ENCODE results near the gene RASAL3.

Gene RASAL3

DNA sequence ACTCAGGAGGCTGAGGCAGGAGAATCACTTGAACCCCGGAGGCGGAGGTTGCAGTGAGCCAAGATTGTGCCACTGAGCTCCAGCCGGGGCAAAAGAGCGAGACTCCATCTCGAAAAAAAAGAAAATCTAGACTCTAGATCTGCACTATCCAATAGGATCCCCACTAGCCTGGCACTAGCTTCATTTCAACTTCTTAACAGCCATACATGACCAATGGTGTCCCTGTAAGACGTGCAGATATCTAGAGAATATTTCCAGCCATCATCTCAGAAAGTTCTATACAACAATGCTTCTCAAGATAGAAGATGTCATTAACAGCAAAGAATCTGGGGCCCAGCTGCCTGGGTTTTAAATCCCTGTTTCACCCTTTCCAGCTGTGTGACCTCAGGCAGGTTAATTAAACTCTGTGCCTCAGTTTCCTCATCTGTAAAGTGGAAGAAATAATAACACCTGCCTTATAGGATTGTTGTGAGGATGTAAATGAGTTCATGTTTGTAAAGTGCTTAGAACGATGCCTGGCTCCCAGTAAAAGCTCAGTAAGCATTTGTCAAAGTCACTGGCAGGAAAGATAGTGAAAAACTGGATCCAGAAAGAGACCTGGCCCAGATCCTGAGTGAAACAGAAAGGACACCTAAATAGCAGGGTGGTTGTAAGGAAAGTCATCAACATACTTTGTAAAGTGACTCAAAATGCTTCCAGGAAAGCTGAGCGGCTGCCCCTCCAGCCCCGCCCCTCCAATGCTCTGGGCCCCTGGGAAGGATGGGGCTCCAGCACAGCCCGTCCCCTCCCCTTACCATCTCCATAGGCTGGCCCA lies 28.1 kb downstream of the RASAL3 start:
- no peak for ATAC-seq
- no peaks in the 10 kb centered on the region for H3K9me3 Mint-ChIP-seq
- H3K27ac Mint-ChIP-seq: no peak overlapping the region
- H3K4me1 Mint-ChIP-seq: peaks cover 19% of the 10 kb centered on the region
- H3K4me3 Mint-ChIP-seq: no peak overlapping the region
- no peaks in the 10 kb centered on the region for H3K36me3 Mint-ChIP-seq
- H3K27me3 Mint-ChIP-seq: no peaks in the 10 kb centered on the region

DNA sequence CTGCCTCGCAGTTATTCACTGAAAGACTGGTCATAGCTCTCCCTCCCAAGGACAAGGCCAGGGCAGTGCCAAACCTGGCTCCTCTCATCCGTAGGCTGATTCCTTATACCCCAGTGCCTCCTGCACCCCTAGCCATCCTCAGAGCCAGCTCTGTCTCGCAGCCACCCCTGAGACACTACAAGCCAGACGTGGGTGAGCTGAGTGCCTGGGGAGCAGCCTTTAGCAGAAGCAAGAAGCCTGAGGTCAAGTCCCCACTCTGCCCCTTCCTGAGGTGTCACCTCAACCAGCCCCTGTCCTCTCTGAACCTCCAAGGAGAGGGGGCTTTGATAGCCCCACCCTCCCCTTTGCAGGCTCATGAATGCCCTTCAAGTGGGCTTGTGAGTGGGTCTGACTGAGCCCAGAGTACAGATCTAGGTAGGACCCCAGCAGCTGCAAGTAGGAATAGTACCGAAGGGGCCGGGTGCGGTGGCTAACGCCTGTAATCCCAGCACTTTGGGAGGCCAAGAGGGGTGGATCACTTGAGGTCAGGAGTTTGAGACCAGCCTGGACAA lies 30.8 kb downstream of the RASAL3 start:
- H3K4me1 Mint-ChIP-seq: peaks cover 31% of the 10 kb centered on the region
- no peaks in the 10 kb centered on the region for H3K9me3 Mint-ChIP-seq
- H3K27me3 Mint-ChIP-seq: no peaks in the 10 kb centered on the region
- peak overlapping the region; percentile 97 for H3K27ac Mint-ChIP-seq
- ATAC-seq: no peak
- peak overlapping the region; percentile 93 for H3K4me3 Mint-ChIP-seq
- peaks cover under 1% of the 10 kb centered on the region for H3K36me3 Mint-ChIP-seq

DNA sequence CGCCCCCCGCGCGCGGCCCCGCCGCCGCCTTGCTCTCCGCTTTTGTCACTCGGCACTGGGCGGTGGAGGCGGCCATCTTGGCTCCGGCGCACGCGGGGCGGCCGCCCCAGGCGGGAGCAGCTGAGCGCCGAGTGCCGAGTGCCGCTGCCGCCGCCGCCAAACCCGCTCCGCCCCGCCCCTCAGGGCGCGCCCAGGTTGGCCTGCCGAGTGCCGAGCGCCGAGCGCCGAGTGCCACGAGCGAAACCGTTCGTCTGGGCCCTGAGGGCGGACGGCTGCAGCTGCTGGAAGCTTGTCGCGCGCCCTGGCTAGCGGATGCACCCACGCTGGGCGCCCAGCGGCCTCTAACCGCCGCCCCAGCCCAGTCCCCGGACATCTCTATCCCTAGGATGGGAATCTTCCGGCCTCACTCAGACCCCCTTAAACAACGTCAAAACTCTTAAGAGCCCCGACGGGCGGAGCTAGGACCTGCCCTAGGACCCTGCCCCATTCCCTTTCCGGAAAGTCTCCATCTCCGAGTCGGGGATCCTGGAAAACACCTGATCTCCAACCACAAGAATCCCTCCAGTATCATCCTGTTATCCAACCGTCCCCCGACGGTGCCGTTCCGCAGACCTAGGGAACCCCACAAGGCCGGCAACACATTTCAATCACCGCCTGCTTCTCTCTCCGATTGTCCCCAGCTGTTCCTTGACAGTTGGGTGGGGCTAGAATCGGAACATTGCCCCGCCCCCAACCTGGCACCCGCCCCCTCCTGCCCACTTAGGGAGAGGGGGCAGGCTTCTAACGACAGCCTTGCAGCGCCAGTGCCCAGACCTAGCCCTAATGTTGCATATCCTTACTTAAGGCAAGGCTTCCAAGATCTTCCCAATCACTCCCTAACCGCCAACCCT lies 31.5 kb downstream of the RASAL3 start:
- Mint-ChIP-seq H3K27ac (peak overlapping the region; percentile 97), H3K36me3 (peaks cover 8% of the 10 kb centered on the region), H3K4me3 (peak overlapping the region; percentile 93), H3K4me1 (peaks cover 31% of the 10 kb centered on the region), H3K9me3 (no peaks in the 10 kb centered on the region), H3K27me3 (no peaks in the 10 kb centered on the region)
- ATAC-seq: peak; percentile 85

DNA sequence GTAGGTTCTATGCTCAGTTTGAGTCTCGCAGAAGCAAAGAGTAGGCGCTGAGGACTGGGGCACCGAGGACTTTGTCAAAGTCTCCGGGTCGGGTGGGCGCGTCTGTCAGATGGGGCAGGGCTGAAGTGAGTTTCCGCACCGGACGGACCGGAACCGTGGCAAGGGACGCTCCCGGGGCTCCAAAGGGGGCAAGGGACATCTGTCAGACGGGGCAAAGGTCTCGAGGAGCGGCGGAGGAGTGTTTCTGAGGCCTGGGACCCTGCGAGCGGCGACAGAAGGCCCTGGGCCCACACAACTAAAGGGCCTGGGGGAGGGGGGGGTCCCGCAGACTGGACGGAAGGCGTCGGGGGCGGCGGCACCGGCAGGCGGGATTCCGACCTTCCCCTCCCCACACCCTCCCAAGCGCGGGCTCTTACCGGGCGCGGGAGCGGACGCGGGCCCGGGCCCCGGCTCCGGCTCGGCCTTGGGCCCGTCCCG lies 32.3 kb downstream of the RASAL3 start:
- peak overlapping the region; percentile 91 for H3K4me3 Mint-ChIP-seq
- H3K4me1 Mint-ChIP-seq: peaks cover 36% of the 10 kb centered on the region
- no peaks in the 10 kb centered on the region for H3K9me3 Mint-ChIP-seq
- no peak for ATAC-seq
- H3K27me3 Mint-ChIP-seq: no peaks in the 10 kb centered on the region
- peaks cover 16% of the 10 kb centered on the region for H3K36me3 Mint-ChIP-seq
- H3K27ac Mint-ChIP-seq: peak overlapping the region; percentile 97

DNA sequence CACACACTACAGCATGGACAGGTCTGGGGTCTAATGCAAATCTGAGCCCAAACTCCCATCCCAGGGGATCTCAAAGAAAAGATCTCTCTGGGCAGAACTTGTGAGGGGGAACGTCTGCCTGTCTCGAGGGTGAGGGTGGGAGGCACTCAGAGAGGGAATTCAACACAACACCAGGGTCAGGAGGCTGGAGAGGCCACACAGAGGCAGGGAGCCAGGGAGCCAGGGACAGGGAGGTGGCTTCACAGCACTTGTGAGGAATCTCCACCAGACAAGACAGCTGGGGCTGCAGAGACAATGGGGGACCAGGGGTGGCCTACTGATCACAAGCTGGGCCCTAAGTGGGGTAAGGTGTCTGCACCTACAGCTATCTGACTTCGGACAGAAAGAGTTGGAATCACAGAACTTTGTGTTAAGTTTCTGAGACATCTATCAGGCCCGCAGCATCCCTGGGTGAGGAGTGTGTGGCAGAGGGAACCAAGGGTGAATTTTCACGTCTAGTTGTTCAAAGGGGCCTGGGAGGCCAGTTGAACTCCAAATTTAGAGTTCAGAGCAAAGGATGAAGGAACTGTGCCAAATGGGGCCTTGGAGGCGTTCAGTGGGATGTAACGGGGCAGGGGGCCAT lies 32.8 kb downstream of the RASAL3 start:
- Mint-ChIP-seq H3K4me1 (peaks cover 37% of the 10 kb centered on the region), H3K4me3 (peak overlapping the region; percentile 91), H3K27me3 (no peaks in the 10 kb centered on the region), H3K36me3 (peaks cover 21% of the 10 kb centered on the region), H3K27ac (peak overlapping the region; percentile 97), H3K9me3 (no peaks in the 10 kb centered on the region)
- no peak for ATAC-seq

DNA sequence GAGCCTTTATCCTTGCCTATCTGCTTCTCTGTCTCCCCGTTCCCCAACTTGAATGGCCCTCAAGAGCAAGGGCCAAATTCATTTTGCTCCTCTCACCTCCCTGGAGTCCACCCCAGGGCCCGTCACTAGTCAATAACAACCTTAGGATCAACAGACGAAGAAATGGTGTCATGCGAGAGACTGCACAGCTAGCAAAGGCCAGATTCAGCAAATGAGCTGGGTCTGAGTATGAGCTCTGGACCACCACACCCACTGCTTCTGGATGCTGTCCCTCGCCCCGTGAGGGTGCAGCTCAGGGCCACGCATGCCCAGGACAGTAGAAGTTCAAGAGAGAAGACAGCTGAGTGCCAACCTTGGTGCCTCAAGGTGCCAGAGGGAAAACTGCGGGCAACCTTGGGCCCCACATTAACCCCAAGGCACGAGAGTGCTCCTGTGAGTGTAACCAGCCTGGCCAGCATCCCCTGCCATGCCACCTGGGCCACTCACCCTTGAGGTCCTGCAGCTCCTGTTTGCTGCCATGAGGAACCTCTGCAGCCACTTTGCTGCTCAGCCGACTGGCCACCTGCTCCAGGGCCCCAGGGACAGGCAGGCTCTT lies 33.7 kb downstream of the RASAL3 start:
- no peaks in the 10 kb centered on the region for H3K27me3 Mint-ChIP-seq
- ATAC-seq: no peak
- peaks cover 37% of the 10 kb centered on the region for H3K4me1 Mint-ChIP-seq
- H3K27ac Mint-ChIP-seq: peak overlapping the region; percentile 97
- peaks cover 30% of the 10 kb centered on the region for H3K36me3 Mint-ChIP-seq
- H3K9me3 Mint-ChIP-seq: no peaks in the 10 kb centered on the region
- peak overlapping the region; percentile 91 for H3K4me3 Mint-ChIP-seq

DNA sequence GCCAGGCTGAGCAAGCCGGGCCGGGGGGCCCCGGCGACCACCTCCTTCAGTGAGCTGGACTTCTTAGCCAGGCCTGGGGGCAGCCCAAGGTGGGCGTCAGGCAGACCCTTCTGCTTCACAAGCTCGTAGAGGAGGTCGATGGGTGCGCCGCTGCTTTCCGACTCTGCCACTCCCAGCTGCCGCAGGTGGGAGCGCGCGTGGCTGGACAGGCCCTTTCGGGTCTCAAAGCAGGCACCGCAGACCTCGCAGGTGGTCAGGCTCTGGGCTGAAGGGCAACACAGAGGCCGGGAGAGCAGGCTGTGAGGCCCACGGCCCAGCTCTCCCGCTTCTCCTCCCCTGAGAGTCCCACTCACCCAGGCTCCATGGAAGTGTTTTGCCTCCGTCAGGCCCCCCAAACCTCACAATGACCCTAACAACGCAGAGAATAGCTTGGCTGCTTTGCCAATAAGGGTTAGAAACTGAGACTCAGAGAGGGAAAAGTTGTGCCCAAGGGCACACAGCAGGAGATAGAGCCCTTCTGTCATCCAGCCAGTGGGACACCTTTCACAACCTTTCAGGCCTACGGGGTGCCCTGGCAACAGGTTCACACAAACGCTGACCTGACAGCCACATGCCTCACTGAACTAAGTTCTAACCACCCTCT lies 34.4 kb downstream of the RASAL3 start:
- peaks cover 37% of the 10 kb centered on the region for H3K4me1 Mint-ChIP-seq
- no peak for ATAC-seq
- peak overlapping the region; percentile 97 for H3K27ac Mint-ChIP-seq
- H3K4me3 Mint-ChIP-seq: no peak overlapping the region
- H3K27me3 Mint-ChIP-seq: no peaks in the 10 kb centered on the region
- H3K36me3 Mint-ChIP-seq: peaks cover 34% of the 10 kb centered on the region
- H3K9me3 Mint-ChIP-seq: no peaks in the 10 kb centered on the region

DNA sequence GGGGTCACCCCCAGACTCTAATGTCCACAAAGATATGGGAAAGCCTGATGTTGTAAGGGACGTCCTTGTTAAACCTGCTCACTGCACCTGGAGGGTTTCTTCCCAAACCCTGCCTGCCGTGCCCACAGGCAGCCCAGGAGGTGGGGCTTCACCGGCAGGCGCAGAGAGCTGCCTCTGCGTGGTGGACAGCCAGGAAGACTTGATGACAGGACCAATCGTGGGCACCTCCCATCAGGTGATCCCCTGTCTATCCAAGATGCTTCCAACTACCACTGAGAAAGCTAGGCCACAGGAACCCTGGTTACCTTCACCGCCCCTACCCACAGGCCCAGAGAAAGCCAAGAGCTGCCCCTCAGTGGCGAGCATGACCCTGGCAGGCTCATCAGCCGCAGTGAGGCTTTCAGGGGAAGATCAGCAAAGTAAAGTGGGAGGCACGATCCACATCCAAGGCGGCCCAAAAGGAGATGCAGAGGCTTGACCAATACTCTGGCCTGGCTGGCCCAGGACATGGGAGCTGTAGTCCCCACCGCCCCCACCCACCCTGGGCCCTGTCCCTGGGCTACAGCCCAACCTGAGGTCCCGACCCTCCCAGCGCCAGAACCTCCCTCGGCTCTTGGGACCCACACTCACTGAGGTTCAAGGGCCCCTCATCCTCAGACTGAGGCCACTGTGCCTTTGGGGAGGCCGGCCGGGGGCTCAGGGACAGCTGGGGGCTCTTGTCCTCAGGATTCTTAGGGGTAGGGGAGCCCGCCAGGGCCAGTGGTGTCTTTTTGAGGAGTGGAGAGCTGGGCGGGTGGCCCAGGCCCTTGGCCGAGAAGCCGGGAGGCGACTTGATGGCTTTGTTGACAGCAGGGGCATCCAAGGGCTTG lies 35.2 kb downstream of the RASAL3 start:
- Mint-ChIP-seq H3K27ac (no peak overlapping the region), H3K4me1 (peaks cover 37% of the 10 kb centered on the region), H3K9me3 (no peaks in the 10 kb centered on the region), H3K36me3 (peaks cover 35% of the 10 kb centered on the region), H3K27me3 (no peaks in the 10 kb centered on the region), H3K4me3 (no peak overlapping the region)
- no peak for ATAC-seq

DNA sequence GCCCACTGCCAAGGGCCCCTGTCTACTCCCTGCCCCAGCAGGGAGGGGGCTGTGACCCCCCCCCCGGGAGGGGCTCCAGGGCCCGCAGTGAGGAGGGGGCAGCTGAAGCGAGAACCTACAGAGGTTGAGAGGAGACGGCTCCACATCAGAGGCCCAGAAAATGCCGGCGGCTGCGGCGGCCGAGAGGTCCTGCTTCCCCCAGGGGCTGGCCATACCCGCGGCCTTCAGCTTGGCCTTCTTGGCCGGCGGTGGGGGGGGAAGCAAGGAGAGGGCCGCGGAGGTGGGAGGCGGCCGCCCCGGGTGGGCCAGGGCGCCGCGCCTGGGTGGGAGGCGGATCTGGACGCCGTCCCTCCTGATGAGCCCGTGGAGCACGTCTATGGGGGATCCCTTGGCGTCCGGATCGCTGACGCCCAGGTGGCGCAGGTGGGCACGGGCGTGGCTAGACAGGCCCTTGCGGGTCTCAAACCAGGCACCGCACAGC lies 36.3 kb downstream of the RASAL3 start:
- no peaks in the 10 kb centered on the region for H3K9me3 Mint-ChIP-seq
- no peak overlapping the region for H3K4me3 Mint-ChIP-seq
- H3K27me3 Mint-ChIP-seq: no peaks in the 10 kb centered on the region
- H3K36me3 Mint-ChIP-seq: peaks cover 47% of the 10 kb centered on the region
- H3K4me1 Mint-ChIP-seq: peaks cover 29% of the 10 kb centered on the region
- no peak overlapping the region for H3K27ac Mint-ChIP-seq
- ATAC-seq: no peak

DNA sequence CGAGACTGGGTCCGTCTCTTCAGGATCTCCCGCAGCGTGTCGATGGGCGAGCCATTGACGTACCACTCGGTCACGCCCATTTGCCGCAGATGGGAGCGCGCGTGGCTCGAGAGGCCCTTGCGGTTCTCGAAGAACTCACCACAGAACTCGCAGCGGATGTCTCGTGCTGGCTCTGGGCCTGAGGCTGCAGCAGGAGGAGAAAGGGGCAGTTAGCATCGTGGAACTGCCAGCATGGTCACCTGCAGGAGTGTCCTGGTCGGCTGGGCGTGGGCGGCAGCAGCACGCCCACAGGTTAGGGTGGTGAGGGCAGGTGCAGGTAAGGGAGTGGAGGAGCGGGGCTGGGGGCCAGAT lies 37.0 kb downstream of the RASAL3 start:
- no peaks in the 10 kb centered on the region for H3K9me3 Mint-ChIP-seq
- peaks cover 54% of the 10 kb centered on the region for H3K36me3 Mint-ChIP-seq
- no peak for ATAC-seq
- peaks cover 26% of the 10 kb centered on the region for H3K4me1 Mint-ChIP-seq
- no peak overlapping the region for H3K4me3 Mint-ChIP-seq
- H3K27me3 Mint-ChIP-seq: no peaks in the 10 kb centered on the region
- H3K27ac Mint-ChIP-seq: no peak overlapping the region

DNA sequence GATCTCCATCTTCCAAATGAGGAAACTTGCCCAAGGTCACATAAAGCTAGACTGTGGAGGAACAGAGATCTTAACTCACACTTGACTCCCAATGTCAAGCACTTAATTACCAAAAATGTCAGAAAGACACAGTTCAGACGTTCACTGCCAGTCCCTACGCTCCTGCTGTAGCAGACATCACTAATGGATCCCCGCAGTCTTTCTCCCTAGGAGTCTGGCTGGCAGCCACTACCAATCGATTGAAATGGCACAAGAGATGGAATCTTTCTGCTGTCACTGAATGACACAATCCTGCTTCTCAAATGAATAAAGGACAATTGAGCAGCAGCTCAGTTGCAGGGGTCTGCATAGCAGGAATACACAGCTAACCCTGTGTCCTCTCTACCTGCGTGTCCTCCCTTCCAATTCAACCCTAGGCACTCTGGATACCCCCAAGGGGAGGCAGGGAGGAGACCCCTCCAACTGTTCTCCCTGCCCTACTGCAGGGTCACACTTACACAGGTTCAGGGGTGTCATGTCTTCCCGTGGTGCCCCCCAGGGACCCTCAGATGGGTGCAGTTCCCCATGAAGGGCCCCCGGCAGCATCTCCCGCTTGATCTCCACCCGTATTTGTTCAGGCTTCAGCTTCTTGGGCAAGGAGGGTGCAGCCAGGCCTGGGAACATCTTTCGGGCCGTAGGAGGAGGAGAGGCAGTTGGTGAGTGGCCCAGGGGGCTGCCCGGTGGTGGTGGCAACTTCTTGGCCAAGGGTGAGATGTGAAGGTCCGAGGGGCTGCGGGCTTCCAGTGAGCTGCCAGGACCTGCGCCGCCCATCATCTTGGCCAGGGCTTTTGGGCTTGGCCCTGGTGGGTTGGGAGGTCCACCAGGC lies 37.6 kb downstream of the RASAL3 start:
- peaks cover 58% of the 10 kb centered on the region for H3K36me3 Mint-ChIP-seq
- H3K4me1 Mint-ChIP-seq: peaks cover 23% of the 10 kb centered on the region
- no peaks in the 10 kb centered on the region for H3K9me3 Mint-ChIP-seq
- H3K27ac Mint-ChIP-seq: no peak overlapping the region
- ATAC-seq: no peak
- no peaks in the 10 kb centered on the region for H3K27me3 Mint-ChIP-seq
- no peak overlapping the region for H3K4me3 Mint-ChIP-seq

DNA sequence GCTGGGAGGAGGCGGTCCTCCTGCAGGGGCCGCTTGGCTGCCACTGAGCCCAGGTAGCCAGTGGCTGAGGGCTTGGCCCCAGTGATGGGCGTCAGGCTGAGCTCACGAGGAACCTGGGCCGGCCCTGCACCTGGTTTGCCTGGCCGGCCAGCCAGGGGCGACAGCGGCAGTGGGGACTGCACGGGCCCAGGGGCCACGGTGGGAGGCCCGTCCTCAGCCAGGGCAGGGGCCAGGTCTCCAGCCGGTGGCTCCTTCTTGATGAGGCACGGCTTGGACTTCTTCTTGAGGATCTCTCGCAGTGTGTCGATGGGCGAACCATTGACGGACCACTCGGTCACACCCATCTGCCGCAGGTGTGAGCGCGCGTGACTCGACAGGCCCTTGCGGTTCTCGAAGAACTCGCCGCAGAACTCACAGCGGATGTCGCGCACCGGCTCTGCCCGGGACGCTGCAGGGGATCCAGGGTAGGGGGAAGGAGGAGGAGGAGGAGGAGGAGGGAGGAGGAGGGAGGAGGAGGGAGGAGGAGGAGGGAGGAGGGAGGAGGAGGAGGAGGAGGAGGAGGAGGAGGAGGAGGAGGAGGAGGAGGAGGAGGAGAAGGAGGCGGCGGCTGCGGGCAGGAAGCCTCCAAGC lies 38.9 kb downstream of the RASAL3 start:
- ATAC-seq: no peak
- H3K9me3 Mint-ChIP-seq: no peaks in the 10 kb centered on the region
- H3K27me3 Mint-ChIP-seq: no peaks in the 10 kb centered on the region
- H3K4me1 Mint-ChIP-seq: peaks cover 10% of the 10 kb centered on the region
- no peak overlapping the region for H3K4me3 Mint-ChIP-seq
- peaks cover 58% of the 10 kb centered on the region for H3K36me3 Mint-ChIP-seq
- no peak overlapping the region for H3K27ac Mint-ChIP-seq

All from stimulated activated memory B cell treated with anti-CD40 and anti-IgM and Interleukin-4, amounts not matched to agents 10 μg/mL and 1 μg/mL and 100 μg/mL, for 72 hours (primary cell).